Measurements from ENCODE around the gene GSDME.

GRCh38 chr7:24745355-24745754 lies 11.9 kb downstream of the GSDME start:
- no peak for TF ChIP-seq POLR2A (IDR thresholded peaks at IDR 0.05)
- TF ChIP-seq, protein P1, sequence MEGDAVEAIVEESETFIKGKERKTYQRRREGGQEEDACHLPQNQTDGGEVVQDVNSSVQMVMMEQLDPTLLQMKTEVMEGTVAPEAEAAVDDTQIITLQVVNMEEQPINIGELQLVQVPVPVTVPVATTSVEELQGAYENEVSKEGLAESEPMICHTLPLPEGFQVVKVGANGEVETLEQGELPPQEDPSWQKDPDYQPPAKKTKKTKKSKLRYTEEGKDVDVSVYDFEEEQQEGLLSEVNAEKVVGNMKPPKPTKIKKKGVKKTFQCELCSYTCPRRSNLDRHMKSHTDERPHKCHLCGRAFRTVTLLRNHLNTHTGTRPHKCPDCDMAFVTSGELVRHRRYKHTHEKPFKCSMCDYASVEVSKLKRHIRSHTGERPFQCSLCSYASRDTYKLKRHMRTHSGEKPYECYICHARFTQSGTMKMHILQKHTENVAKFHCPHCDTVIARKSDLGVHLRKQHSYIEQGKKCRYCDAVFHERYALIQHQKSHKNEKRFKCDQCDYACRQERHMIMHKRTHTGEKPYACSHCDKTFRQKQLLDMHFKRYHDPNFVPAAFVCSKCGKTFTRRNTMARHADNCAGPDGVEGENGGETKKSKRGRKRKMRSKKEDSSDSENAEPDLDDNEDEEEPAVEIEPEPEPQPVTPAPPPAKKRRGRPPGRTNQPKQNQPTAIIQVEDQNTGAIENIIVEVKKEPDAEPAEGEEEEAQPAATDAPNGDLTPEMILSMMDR (IDR thresholded peaks at IDR 0.05), result no peak

Data from lower leg skin (tissue), 3 donors.